ENCODE measurements around the gene ZNF552. TPM values are rescaled to one million over a fixed set of nuclear protein-coding genes. Genes with fewer than 3 reads are reported as not detected.
A peak's percentile ranks its signal among the peaks of the same experiment; 100 is the strongest.

The ZNF552 gene
- total and polyA plus RNA-seq, 2 of the 13 experiments (the other 11 are each of a cell fraction or from before 2014, with no cell fraction given): 8.1 to 16.6 TPM

GRCh38 chr19:57814505-57815246 lies at the start of gene ZNF552 (continued):
- TF ChIP-seq, protein P1, sequence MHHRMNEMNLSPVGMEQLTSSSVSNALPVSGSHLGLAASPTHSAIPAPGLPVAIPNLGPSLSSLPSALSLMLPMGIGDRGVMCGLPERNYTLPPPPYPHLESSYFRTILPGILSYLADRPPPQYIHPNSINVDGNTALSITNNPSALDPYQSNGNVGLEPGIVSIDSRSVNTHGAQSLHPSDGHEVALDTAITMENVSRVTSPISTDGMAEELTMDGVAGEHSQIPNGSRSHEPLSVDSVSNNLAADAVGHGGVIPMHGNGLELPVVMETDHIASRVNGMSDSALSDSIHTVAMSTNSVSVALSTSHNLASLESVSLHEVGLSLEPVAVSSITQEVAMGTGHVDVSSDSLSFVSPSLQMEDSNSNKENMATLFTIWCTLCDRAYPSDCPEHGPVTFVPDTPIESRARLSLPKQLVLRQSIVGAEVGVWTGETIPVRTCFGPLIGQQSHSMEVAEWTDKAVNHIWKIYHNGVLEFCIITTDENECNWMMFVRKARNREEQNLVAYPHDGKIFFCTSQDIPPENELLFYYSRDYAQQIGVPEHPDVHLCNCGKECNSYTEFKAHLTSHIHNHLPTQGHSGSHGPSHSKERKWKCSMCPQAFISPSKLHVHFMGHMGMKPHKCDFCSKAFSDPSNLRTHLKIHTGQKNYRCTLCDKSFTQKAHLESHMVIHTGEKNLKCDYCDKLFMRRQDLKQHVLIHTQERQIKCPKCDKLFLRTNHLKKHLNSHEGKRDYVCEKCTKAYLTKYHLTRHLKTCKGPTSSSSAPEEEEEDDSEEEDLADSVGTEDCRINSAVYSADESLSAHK (CRISPR knock-in tag; IDR thresholded peaks at IDR 0.05; ENCODE audit: borderline replicate concordance): no peak
- no peak for TF ChIP-seq NR1H2 (CRISPR knock-in tag; IDR thresholded peaks at IDR 0.05; ENCODE audit: borderline replicate concordance, low read depth)
- TF ChIP-seq RFX5 (IDR thresholded peaks at IDR 0.05; ENCODE audit: low read depth, low read length): no peak
- 0 out of 2 replicates have a peak, but pooled peaks have one; percentile 11 for TF ChIP-seq ZNF101 (CRISPR knock-in tag; IDR thresholded peaks at IDR 0.05; ENCODE audit: borderline replicate concordance, low read depth)
- TF ChIP-seq, protein P2, sequence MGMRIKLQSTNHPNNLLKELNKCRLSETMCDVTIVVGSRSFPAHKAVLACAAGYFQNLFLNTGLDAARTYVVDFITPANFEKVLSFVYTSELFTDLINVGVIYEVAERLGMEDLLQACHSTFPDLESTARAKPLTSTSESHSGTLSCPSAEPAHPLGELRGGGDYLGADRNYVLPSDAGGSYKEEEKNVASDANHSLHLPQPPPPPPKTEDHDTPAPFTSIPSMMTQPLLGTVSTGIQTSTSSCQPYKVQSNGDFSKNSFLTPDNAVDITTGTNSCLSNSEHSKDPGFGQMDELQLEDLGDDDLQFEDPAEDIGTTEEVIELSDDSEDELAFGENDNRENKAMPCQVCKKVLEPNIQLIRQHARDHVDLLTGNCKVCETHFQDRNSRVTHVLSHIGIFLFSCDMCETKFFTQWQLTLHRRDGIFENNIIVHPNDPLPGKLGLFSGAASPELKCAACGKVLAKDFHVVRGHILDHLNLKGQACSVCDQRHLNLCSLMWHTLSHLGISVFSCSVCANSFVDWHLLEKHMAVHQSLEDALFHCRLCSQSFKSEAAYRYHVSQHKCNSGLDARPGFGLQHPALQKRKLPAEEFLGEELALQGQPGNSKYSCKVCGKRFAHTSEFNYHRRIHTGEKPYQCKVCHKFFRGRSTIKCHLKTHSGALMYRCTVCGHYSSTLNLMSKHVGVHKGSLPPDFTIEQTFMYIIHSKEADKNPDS (CRISPR knock-in tag; IDR thresholded peaks at IDR 0.05): 0 out of 2 replicates have a peak, but pooled peaks have one; percentile 71
- TF ChIP-seq GATA4 (IDR thresholded peaks at IDR 0.05; ENCODE audit: borderline replicate concordance, low read depth): 0 out of 2 replicates have a peak, but pooled peaks have one; percentile 46
- no peak for TF ChIP-seq KLF15 (CRISPR knock-in tag; IDR thresholded peaks at IDR 0.05; ENCODE audit: borderline replicate concordance)
- peak; percentile 59 for TF ChIP-seq PHF20 (CRISPR knock-in tag; IDR thresholded peaks at IDR 0.05)
- no peak for TF ChIP-seq SRSF9 (IDR thresholded peaks at IDR 0.05; ENCODE audit: borderline replicate concordance, insufficient read depth, low read depth, low read length, poor library complexity, severe bottlenecking)
- TF ChIP-seq CEBPB (IDR thresholded peaks at IDR 0.05; ENCODE audit: borderline replicate concordance, low read depth, low read length): no peak
- TF ChIP-seq ZNF781 (CRISPR knock-in tag; IDR thresholded peaks at IDR 0.05; ENCODE audit: borderline replicate concordance, not compliant biosample characterization): no peak
- peak; percentile 31; the same call in 1 of the 2 replicates for TF ChIP-seq FOXK1 (CRISPR knock-in tag; IDR thresholded peaks at IDR 0.05; ENCODE audit: borderline replicate concordance, low read depth)
- no peak for TF ChIP-seq ZNF572 (CRISPR knock-in tag; IDR thresholded peaks at IDR 0.05)
- TF ChIP-seq, protein P3, sequence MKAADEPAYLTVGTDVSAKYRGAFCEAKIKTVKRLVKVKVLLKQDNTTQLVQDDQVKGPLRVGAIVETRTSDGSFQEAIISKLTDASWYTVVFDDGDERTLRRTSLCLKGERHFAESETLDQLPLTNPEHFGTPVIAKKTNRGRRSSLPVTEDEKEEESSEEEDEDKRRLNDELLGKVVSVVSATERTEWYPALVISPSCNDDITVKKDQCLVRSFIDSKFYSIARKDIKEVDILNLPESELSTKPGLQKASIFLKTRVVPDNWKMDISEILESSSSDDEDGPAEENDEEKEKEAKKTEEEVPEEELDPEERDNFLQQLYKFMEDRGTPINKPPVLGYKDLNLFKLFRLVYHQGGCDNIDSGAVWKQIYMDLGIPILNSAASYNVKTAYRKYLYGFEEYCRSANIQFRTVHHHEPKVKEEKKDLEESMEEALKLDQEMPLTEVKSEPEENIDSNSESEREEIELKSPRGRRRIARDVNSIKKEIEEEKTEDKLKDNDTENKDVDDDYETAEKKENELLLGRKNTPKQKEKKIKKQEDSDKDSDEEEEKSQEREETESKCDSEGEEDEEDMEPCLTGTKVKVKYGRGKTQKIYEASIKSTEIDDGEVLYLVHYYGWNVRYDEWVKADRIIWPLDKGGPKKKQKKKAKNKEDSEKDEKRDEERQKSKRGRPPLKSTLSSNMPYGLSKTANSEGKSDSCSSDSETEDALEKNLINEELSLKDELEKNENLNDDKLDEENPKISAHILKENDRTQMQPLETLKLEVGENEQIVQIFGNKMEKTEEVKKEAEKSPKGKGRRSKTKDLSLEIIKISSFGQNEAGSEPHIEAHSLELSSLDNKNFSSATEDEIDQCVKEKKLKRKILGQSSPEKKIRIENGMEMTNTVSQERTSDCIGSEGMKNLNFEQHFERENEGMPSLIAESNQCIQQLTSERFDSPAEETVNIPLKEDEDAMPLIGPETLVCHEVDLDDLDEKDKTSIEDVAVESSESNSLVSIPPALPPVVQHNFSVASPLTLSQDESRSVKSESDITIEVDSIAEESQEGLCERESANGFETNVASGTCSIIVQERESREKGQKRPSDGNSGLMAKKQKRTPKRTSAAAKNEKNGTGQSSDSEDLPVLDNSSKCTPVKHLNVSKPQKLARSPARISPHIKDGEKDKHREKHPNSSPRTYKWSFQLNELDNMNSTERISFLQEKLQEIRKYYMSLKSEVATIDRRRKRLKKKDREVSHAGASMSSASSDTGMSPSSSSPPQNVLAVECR (CRISPR knock-in tag; IDR thresholded peaks at IDR 0.05; ENCODE audit: borderline replicate concordance): peak; percentile 77
- TF ChIP-seq MYC (CRISPR knock-in tag; IDR thresholded peaks at IDR 0.05; ENCODE audit: borderline replicate concordance): peak; percentile 43; the same call in 1 of the 2 replicates
- TF ChIP-seq IRF2 (CRISPR knock-in tag; IDR thresholded peaks at IDR 0.05): peak; percentile 91; the same call in 1 of the 2 replicates
- TF ChIP-seq ZNF225 (CRISPR knock-in tag; IDR thresholded peaks at IDR 0.05): peak; percentile 74; the same call in 1 of the 2 replicates
- no peak for TF ChIP-seq ZNF570 (CRISPR knock-in tag; IDR thresholded peaks at IDR 0.05; ENCODE audit: borderline replicate concordance)
- 0 out of 2 replicates have a peak, but pooled peaks have one; percentile 43 for TF ChIP-seq HOXD1 (CRISPR knock-in tag; IDR thresholded peaks at IDR 0.05)
- TF ChIP-seq CEBPG (CRISPR knock-in tag; IDR thresholded peaks at IDR 0.05): no peak
